SU-DHL-6 (cell line): ENCODE results near the gene SUN5.

Experiments used
- EZH2phosphoT487 ChIP-seq: fragments of 200-600 bp; sonication (generic), shearing (Covaris generic); conservative IDR thresholded peaks from 2 replicates; pipeline ENCODE4 v1.6.1; 2018; ENCODE audit warnings: mild to moderate bottlenecking, antibody characterized with exemption, low read length, moderate library complexity, mixed read lengths
- TF ChIP-seq, protein P1 (sequence below): fragments of 200-600 bp; sonication (generic); IDR thresholded peaks from one replicate; pipeline ENCODE4 v1.5.1; 2017; ENCODE audit warnings: antibody characterized with exemption, mild to moderate bottlenecking, low read length, moderate library complexity; ENCODE audit not compliant: insufficient read depth, poor library complexity, severe bottlenecking

- no peak for TF ChIP-seq EZH2phosphoT487
- TF ChIP-seq, protein P1, sequence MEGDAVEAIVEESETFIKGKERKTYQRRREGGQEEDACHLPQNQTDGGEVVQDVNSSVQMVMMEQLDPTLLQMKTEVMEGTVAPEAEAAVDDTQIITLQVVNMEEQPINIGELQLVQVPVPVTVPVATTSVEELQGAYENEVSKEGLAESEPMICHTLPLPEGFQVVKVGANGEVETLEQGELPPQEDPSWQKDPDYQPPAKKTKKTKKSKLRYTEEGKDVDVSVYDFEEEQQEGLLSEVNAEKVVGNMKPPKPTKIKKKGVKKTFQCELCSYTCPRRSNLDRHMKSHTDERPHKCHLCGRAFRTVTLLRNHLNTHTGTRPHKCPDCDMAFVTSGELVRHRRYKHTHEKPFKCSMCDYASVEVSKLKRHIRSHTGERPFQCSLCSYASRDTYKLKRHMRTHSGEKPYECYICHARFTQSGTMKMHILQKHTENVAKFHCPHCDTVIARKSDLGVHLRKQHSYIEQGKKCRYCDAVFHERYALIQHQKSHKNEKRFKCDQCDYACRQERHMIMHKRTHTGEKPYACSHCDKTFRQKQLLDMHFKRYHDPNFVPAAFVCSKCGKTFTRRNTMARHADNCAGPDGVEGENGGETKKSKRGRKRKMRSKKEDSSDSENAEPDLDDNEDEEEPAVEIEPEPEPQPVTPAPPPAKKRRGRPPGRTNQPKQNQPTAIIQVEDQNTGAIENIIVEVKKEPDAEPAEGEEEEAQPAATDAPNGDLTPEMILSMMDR: no peak
These were observed 43.1 kb downstream of the SUN5 start for GRCh38 chr20:32960849-32961731.
